ENCODE data around the gene MYOM3.

The MYOM3 gene

GRCh38 chr1:24136956-24137539 lies 25.1 kb upstream of the MYOM3 start:
- no peak for DNase-seq (ENCODE audit: low spot score)
- no peak for TF ChIP-seq CTCF (IDR thresholded peaks at IDR 0.05; ENCODE audit: extremely low read depth, missing control alignments)

- DNase-seq (ENCODE audit: low spot score), result no peak
- TF ChIP-seq CTCF (IDR thresholded peaks at IDR 0.05; ENCODE audit: extremely low read depth, missing control alignments), result no peak
Measured at GRCh38 chr1:24134376-24134775, 22.4 kb upstream of the MYOM3 start.

- DNase-seq (ENCODE audit: low spot score), result no peak
- TF ChIP-seq CTCF (IDR thresholded peaks at IDR 0.05; ENCODE audit: extremely low read depth, missing control alignments), result no peak
Measured at GRCh38 chr1:24133819-24134218, 21.9 kb upstream of the MYOM3 start.

- DNase-seq (ENCODE audit: low spot score), result no peak
- TF ChIP-seq CTCF (IDR thresholded peaks at IDR 0.05; ENCODE audit: extremely low read depth, missing control alignments), result no peak
Measured at GRCh38 chr1:24130385-24130784, 18.4 kb upstream of the MYOM3 start.

- DNase-seq (ENCODE audit: low spot score), result no peak
- no peak for TF ChIP-seq CTCF (IDR thresholded peaks at IDR 0.05; ENCODE audit: extremely low read depth, missing control alignments)
Measured at GRCh38 chr1:24127801-24128363, 15.9 kb upstream of the MYOM3 start.

- no peak for DNase-seq (ENCODE audit: low spot score)
- TF ChIP-seq CTCF (IDR thresholded peaks at IDR 0.05; ENCODE audit: extremely low read depth, missing control alignments), result no peak
Measured at GRCh38 chr1:24127134-24127800, 15.3 kb upstream of the MYOM3 start.

- no peak for TF ChIP-seq CTCF (IDR thresholded peaks at IDR 0.05; ENCODE audit: extremely low read depth, missing control alignments)
- DNase-seq (ENCODE audit: low spot score), result no peak
Measured at GRCh38 chr1:24126672-24127023, 14.7 kb upstream of the MYOM3 start.

All from GM20000 (cell line).